ENCODE measurements around the gene TENT5C.

- no peak for TF ChIP-seq POLR2A (IDR thresholded peaks at IDR 0.05)
- TF ChIP-seq CTCF (IDR thresholded peaks at IDR 0.05), result no peak
These were observed 46.7 kb upstream of the TENT5C start for GRCh38 chr1:117559139-117559538.
